ENCODE measurements around the gene GSAP. TPM values are rescaled to one million over a fixed set of nuclear protein-coding genes. Genes with fewer than 3 reads are reported as not detected.

Gene GSAP
- total and polyA plus RNA-seq, 2 donors (not counting 3 experiments of a cell fraction or from before 2014, with no cell fraction given): 2.3 to 5.8 TPM

GRCh38 chr7:77320714-77321113 lies 95.4 kb downstream of the GSAP start:
- no peak overlapping the region for H2AFZ ChIP-seq (ENCODE audit: low read depth, low read length)
- no peaks in the 10 kb centered on the region for H3K9me1 ChIP-seq (replicated peaks; ENCODE audit: control insufficient read depth, extremely low read depth, insufficient read depth, low read length)
- TF ChIP-seq GATA2 (IDR thresholded peaks at IDR 0.05; ENCODE audit: insufficient read depth, insufficient read length, low read depth, low read length) (no peak), POLR2AphosphoS5 (IDR thresholded peaks at IDR 0.05; ENCODE audit: insufficient read depth, low read depth, low read length) (no peak), MYC (IDR thresholded peaks at IDR 0.05; ENCODE audit: low read depth, low read length) (no peak), POLR2A (IDR thresholded peaks at IDR 0.05; ENCODE audit: low read depth, low read length) (no peak), JUN (IDR thresholded peaks at IDR 0.05; ENCODE audit: borderline replicate concordance, insufficient read depth, insufficient read length, low read depth) (no peak), CTCF (IDR thresholded peaks at IDR 0.05; ENCODE audit: extremely low read depth in 1 of 2, insufficient read depth in 1 of 2, low read depth in 1 of 2, low read length in 2 of 2) (no peak), FOS (IDR thresholded peaks at IDR 0.05; ENCODE audit: borderline replicate concordance, insufficient read depth, low read length) (no peak), MAX (IDR thresholded peaks at IDR 0.05; ENCODE audit: insufficient read depth, insufficient read length) (no peak), EZH2 (IDR thresholded peaks at IDR 0.05; ENCODE audit: borderline replicate concordance, low read depth, low read length, severe bottlenecking) (no peak)
- H3K4me3 ChIP-seq (replicated peaks in 1 of 3; ENCODE audit: insufficient read depth in 1 of 3, low read depth in 1 of 3, low read length in 3 of 3): no peak overlapping the region
- FAIRE-seq (no peak), DNase-seq (ENCODE audit: low read depth, low spot score) (no peak)
- intact Hi-C loops (cut with micrococcal nuclease) (no loop called here), dilution Hi-C loops (cut with MboI; ENCODE audit: extremely low pct_ligation_motif_present, low sequenced_read_pairs) (no loop called here)
- H3K36me3 ChIP-seq (ENCODE audit: control insufficient read depth in 2 of 2, extremely low read depth in 1 of 2, insufficient read depth in 2 of 2, low read length in 2 of 2): no peaks in the 10 kb centered on the region
- no peaks in the 10 kb centered on the region for H3K9me3 ChIP-seq (replicated peaks; ENCODE audit: control insufficient read depth, insufficient read depth, low read length)
- ChIA-PET POLR2A (no interaction called here), CTCF (interaction anchor here (1.4 to 3.4 kb wide), 3 partner anchors 8 to 73 kb away, joined by 5 to 16 read pairs (median 8); no protein-coding TSS in a partner anchor)
- no peak overlapping the region for H3K27ac ChIP-seq (ENCODE audit: insufficient read depth, low read depth, low read length)
- no peak overlapping the region for H3K9ac ChIP-seq (replicated peaks; ENCODE audit: extremely low read depth, insufficient read depth, low read length)
- no peak overlapping the region for H3K4me2 ChIP-seq (ENCODE audit: insufficient read depth, low read length)
- BruUV-seq (replicated peaks): no TSS peak
- H3K4me1 ChIP-seq (ENCODE audit: control insufficient read depth, extremely low read depth, insufficient read depth, low read length): peaks cover under 1% of the 10 kb centered on the region
- no peaks in the 10 kb centered on the region for H4K20me1 ChIP-seq (replicated peaks; ENCODE audit: control insufficient read depth, extremely low read depth, insufficient read depth, low read length)
- H3K79me2 ChIP-seq (ENCODE audit: control insufficient read depth, insufficient read depth, low read length): no peaks in the 10 kb centered on the region
- H3K27me3 ChIP-seq (ENCODE audit: control insufficient read depth in 2 of 2, insufficient read depth in 2 of 2, low read length in 2 of 2): no peaks in the 10 kb centered on the region

Measured in endothelial cell of umbilical vein (primary cell).